IPS-NIHi7 (cell line): ENCODE data around the gene TNPO2.

Source experiments
- DNase-seq: peaks from one replicate; pipeline ENCODE4 v3.0.0; 2012; ENCODE audit warnings: mixed read lengths; ENCODE audit errors: extremely low spot score

Gene TNPO2

GRCh38 chr19:12723641-12724426 is at the start of gene TNPO2:
TNPO2 (minus strand) TSS chr19:12723932; CDS start chr19:12720977, 2,955 bp downstream.
- peak; percentile 81 for DNase-seq

DNA sequence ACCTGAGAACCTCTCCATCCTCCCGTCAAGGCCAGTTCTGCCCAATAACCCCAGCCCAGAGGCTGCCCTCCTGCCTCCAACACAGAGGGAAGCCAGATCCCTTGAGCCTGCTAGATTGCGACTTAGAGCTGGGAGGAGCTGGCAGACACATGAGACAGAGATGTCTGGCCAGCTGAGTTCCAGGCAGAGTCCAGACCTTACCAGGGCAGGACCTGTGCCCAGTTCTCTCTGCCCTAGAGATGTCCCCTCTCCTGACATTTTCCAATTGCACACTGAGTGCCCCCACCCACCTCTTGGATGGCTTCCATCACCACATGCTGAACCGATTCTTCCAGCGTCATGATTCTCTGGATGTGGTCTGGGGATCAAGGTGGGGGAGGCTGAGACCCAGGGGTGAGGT is 48.6 kb upstream of the TNPO2 start:
- no peak for DNase-seq

DNA sequence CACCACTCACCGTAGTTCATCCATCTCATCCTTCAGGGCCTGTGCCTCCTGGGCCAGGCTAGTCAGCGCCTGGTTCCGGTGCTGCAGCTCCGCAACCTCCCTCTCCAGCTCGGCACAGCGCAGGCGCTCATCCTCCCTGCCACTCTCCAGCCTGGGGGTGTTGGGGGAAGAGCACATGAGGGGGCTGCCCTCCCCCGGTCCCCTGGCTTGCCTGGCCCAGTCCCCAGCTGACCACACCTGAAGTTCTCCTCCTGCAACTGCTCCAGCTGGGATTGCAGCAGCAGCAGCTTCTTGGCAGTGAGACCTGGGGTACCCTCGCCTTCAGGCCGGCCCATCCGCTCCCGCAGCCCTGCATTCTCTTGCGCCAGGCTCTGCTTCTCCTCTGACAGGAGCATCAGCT is 47.2 kb upstream of the TNPO2 start:
- DNase-seq, result no peak

DNA sequence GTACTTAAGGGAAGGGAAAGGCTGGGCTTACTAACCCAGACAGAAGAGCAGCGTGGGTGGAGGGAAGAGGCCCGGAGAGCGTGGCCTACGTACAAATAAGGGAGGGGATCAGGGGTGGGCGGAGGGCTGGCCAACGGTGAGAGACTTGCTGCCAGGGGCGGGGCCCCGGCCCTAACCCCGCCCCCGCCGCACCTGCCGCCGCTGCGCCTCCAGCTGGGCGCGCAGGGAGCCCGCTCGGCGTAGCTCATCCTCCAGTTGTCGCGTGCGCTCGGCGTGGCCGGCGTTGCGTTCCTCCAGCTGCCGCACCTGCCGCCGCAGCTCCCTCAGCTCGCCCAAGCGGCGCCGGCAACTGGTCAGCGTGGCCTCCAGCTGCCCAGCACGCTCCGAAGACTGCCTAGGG is 46.0 kb upstream of the TNPO2 start:
- peak; percentile 89 for DNase-seq

DNA sequence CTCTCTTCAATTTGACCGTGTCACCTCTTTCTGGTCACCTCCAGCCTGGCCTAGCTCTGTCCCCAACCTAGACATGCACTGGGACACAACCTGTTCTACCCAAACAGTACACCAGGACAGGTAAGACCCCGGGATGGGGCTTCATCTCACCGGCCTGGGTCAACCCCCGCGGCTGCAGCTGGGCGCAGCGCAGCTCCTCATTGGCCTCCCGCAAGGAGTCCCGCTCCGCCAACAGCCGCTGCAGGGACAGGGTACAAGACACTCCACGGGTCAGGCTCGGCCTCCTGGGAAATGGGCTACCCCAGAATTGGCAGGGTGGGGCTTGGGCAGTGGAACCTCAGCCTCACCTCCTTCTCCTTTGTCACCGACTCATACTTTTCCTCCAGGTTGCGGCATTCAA is 43.9 kb upstream of the TNPO2 start:
- no peak for DNase-seq

DNA sequence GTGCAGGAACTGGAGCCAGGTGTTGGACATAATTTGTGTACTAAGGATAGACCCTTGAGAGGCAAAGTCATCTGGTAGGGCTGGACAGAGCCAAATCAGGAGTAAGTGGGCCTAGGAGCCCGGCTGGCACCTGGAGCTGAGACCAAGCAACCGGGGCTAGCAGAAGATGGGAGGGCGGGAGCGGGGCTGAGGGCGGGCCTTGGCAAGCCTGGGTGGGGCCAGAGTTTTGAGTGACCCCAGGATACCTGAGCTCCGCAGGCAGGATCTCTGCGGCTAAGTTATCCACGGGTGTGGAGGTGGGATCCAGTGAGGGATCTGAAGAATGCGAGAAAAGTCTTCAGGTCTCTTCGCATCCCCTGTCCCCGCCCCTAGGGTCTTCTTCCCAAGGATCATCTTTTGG is 43.4 kb upstream of the TNPO2 start:
- DNase-seq, result no peak

- peak; percentile 68 for DNase-seq
Observed at GRCh38 chr19:12766051-12766521, 42.4 kb upstream of the TNPO2 start.

GRCh38 chr19:12764698-12765097 is 41.0 kb upstream of the TNPO2 start:
- no peak for DNase-seq

- no peak for DNase-seq
Observed at GRCh38 chr19:12763100-12763499, 39.4 kb upstream of the TNPO2 start.

DNA sequence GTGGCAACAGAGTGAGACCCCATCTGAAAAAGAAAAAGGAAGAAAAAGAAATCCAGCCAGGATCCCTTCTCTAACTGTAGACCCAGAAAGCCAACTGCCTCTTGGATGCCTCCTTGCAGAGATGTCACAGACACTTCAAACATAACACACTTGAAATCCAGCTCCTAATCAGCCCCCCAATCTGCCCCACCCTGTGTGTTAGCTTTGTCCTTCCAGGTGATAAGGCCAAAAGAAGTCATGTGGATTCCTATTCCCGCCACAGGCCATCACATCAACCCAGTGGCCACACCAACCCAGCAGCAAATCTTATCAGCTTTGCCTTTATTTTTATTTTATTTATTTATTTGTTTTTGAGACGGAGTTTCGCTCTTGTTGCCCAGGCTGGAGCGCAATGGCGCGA is 36.0 kb upstream of the TNPO2 start:
- DNase-seq, result no peak

DNA sequence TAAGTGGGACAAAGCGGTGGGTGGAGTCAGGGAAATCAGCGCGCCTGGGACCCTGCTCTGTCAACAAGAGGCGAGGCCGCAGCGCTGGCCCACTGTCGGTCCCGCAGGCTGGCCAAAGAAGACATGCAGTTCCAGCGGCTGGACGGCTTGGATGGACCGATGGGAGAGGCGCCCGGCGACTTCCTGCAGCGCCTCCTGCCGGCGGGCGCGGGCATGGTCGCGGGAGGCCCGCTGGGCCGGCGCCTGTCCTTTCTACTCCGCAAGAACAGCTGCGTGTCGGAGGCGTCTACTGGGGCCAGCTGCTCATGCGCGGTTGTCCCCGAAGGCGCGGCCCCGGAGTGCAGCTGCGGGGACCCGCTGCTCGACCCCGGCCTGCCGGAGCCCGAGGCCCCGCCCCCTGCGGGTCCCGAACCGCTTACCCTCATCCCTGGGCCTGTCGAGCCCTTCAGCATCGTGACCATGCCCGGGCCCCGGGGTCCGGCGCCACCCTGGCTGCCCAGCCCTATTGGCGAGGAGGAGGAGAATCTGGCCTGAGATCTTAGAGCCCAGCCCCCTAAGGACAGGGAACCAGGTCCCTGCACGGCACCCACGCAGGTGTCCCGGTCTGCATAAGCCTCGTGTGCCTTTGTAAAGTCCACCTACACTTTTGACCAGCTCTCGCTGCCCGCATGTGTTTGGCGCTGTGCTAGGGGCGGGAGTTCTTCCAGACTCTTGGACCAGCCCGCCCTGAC is 34.0 kb upstream of the TNPO2 start:
- DNase-seq, result peak; percentile 90

- no peak for DNase-seq
Observed at GRCh38 chr19:12756150-12756883, 32.6 kb upstream of the TNPO2 start.

DNA sequence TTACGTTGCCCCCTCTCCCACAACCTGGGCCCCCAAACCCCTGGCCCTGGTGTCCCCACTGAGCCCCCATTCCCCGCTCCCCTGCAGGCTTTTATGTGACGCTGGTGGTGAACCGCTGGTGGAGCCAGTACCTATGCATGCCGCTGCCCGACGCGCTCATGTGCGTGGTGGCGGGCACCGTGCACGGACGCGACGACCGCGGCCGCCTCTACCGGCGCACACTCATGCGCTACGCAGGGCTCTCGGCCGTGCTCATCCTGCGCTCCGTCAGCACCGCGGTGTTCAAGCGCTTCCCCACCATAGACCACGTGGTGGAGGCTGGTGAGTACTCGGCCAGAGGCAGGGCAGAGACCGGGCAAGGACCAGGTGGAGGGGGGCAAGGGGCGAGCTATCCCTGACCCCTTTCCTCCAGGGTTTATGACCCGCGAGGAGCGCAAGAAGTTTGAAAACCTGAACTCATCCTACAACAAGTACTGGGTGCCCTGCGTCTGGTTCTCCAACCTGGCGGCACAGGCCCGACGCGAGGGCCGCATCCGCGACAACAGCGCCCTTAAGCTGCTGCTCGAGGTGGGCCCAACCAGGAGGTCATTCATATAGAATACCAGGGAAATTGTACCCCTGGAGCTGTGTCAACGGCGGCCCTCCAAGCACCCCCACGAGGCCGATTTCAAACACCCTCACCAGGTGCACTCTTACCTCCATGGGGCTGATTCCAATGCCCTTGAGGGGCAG is 30.9 kb upstream of the TNPO2 start:
- DNase-seq, result no peak

- DNase-seq, result no peak
Observed at GRCh38 chr19:12752056-12752781, 28.5 kb upstream of the TNPO2 start.

GRCh38 chr19:12751635-12752034 is 27.9 kb upstream of the TNPO2 start, which contains the start of gene BEST2:
BEST2 (plus strand) TSS chr19:12751791; CDS start chr19:12752593, 802 bp downstream.
- DNase-seq, result peak; percentile 63

- DNase-seq, result no peak
Observed at GRCh38 chr19:12750851-12751250, 27.1 kb upstream of the TNPO2 start.

DNA sequence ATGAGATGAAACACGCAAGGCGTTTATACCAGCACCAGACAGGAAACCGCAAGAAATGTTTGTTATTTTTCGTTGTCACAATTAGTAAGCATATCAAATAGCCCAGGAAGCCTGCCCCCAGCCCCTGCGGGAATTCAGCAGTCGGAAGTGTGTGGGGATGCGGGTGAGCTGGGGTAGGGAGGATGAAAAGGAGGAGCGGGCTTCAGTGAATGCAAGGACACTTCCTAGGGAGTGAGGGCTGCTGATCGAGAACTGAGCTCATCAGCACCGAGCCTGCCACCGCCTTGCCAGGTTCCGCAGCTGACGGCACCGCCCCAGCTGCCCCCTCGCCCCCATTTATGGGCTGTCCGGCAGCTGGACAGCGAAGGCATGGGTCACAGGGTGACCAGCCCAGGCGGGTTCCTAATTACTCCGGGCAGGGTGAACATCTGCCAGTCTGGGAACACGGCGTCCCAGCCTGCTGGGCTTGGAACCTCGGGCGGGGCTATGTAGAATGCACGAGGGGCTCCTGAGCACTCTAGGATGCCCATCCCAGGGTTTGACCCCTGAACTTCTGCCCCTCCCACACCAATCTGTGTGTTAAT is 26.3 kb upstream of the TNPO2 start:
- DNase-seq, result no peak

DNA sequence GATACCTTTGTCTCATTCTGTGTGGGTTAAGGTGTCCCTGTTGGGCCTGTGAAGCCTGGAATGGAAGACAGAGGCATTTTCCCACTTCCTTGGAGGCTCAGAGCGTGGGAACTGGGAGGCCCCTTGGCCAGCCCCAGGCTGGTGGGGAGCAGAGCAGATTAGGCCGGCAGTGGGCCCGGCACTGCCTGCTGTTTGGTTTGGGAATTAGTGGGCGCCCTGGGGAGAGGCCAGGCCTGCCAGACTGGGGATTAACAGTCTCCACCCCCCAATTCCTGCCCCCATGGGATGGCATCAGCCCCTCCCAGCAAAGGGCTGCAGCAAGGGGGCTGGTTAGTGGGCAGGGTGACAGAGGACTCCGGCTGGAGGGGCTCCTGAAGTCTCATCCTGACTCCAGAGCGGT is 24.8 kb upstream of the TNPO2 start:
- DNase-seq, result no peak

- DNase-seq, result no peak
Observed at GRCh38 chr19:12745166-12745897, 21.6 kb upstream of the TNPO2 start.

GRCh38 chr19:12737835-12738351 is 14.2 kb upstream of the TNPO2 start:
- no peak for DNase-seq
